ENCODE measurements around the gene POC1A. TPM values are rescaled to one million over a fixed set of nuclear protein-coding genes. Genes with fewer than 3 reads are reported as not detected.

The POC1A gene
- total and polyA plus RNA-seq, 2 of the 8 experiments (the other 6 are each of a cell fraction or from before 2014, with no cell fraction given): 35.7 to 39.2 TPM

DNA sequence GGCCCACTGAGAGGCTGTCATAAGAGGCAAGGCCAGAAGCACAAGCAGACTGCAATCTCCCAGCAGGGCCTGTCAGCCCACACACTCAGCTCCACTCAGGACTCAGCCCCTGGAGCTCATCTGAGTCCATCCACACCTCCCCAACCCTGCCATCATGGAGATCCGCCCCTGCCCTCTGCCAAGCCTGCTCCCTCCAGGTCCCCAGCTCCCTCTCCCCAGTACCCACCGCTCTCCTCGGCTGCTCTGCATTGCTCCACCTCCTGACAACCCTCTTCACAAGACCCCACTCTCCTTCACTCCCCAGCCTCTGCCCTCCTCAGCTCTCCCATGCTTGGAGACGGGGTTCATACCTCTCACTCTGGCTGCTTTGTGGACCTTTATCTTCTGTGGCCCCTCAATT is 11.1 kb downstream of the POC1A start:
- no peak overlapping the region for H4K5ac ChIP-seq (ENCODE audit: insufficient read length, low read depth, low read length)
- no peak overlapping the region for H4K8ac ChIP-seq (ENCODE audit: extremely low read depth, insufficient read depth, low read length)
- no peak overlapping the region for H4K91ac ChIP-seq (replicated peaks; ENCODE audit: insufficient read length, low read length)
- no peak overlapping the region for H3K18ac ChIP-seq (ENCODE audit: extremely low read depth, low read length)
- no peak overlapping the region for H2BK20ac ChIP-seq (ENCODE audit: low read length)
- H3K56ac ChIP-seq (replicated peaks; ENCODE audit: insufficient read length, low read depth, low read length): no peak overlapping the region
- no peak overlapping the region for H2BK120ac ChIP-seq (replicated peaks; ENCODE audit: low read depth, low read length)
- DNase-seq (ENCODE audit: low read depth in 1 of 2, low spot score in 2 of 2) (no peak), FAIRE-seq (no peak)
- H3K4me2 ChIP-seq (ENCODE audit: insufficient read depth in 1 of 2, low read depth in 2 of 2, low read length in 2 of 2): no peak overlapping the region
- no peak for TF ChIP-seq SIRT6 (IDR thresholded peaks at IDR 0.05; ENCODE audit: low read length)
- no peak for TF ChIP-seq NRF1 (IDR thresholded peaks at IDR 0.05; ENCODE audit: low read depth, low read length)
- no peak for TF ChIP-seq EZH2 (IDR thresholded peaks at IDR 0.05; ENCODE audit: low read depth, low read length, severe bottlenecking)
- no peak for TF ChIP-seq TAF7 (optimal IDR thresholded peaks at IDR 0.05; ENCODE audit: borderline replicate concordance, low read depth, low read length)
- no peak for TF ChIP-seq GABPA (IDR thresholded peaks at IDR 0.05; ENCODE audit: borderline replicate concordance, insufficient read depth, low read length)
- no peak for TF ChIP-seq TEAD4 (IDR thresholded peaks at IDR 0.05; ENCODE audit: low read depth, low read length)
- WGBS, 2 experiments (ENCODE audit: extremely low coverage in 1 of 2, insufficient coverage in 1 of 2, insufficient read length in 1 of 2, insufficient replicate concordance in 2 of 2, low coverage in 1 of 2, low lambda C conversion rate in 2 of 2, missing lambda C conversion rate in 1 of 2): 88% methylated on average over 4 of the region's 4 CpGs; no CpG with 5 or more reads in 1 of the 2 experiments
- H3K4ac ChIP-seq (replicated peaks; ENCODE audit: insufficient read length, low read depth, low read length): no peak overlapping the region
- no peaks in the 10 kb centered on the region for H3K23me2 ChIP-seq (ENCODE audit: low read depth, low read length)
- POLR2A ChIA-PET (ENCODE audit: partially characterized antibody): interaction anchor here (0.6 to 1.9 kb wide), 6 partner anchors 11 to 151 kb away, joined by 3 to 6 read pairs (median 4); partner anchors contain the start of genes DUSP7 and POC1A
- no peaks in the 10 kb centered on the region for H3K9me3 ChIP-seq (ENCODE audit: insufficient read depth in 2 of 2, low read depth in 1 of 2, low read length in 1 of 2)
- H3K79me1 ChIP-seq (ENCODE audit: low read depth, low read length): no peaks in the 10 kb centered on the region; the same call in 1 of the 2 replicates
- no peak overlapping the region for H2AFZ ChIP-seq (ENCODE audit: low read length)
- H3K27me3 ChIP-seq (replicated peaks in 1 of 4; ENCODE audit: control insufficient read depth in 3 of 4, extremely low read depth in 1 of 4, insufficient read depth in 3 of 4, low read length in 3 of 4): no peaks in the 10 kb centered on the region
- H3K4me1 ChIP-seq (replicated peaks in 1 of 4; ENCODE audit: control insufficient read depth in 3 of 4, insufficient read depth in 4 of 4, low read length in 3 of 4): no peaks in the 10 kb centered on the region; a peak in 2 of 7 replicates
- no peak overlapping the region for H2BK12ac ChIP-seq (ENCODE audit: low read depth, low read length)
- no peak overlapping the region for H2BK5ac ChIP-seq (ENCODE audit: low read depth, low read length)
- H4K20me1 ChIP-seq (replicated peaks in 1 of 2; ENCODE audit: control insufficient read depth in 1 of 2, insufficient read depth in 2 of 2, low read length in 2 of 2): peaks cover 3 to 16% of the 10 kb centered on the region in 2 experiments
- H3K23ac ChIP-seq (ENCODE audit: insufficient read length): no peak overlapping the region
- no peak overlapping the region for H3K4me3 ChIP-seq (ENCODE audit: extremely low read depth in 1 of 4, insufficient read depth in 2 of 4, low read depth in 3 of 4, low read length in 4 of 4)
- no peak overlapping the region for H3K14ac ChIP-seq (ENCODE audit: insufficient read length)
- CTCF ChIA-PET (ENCODE audit: partially characterized antibody): interaction anchor here (0.5 to 14.6 kb wide), 26 partner anchors 10 to 1121 kb away, joined by 3 to 148 read pairs (median 4); partner anchors contain the start of genes DUSP7 and RRP9
- no peaks in the 10 kb centered on the region for H3K79me2 ChIP-seq (ENCODE audit: control insufficient read depth in 1 of 2, insufficient read depth in 2 of 2, low read length in 2 of 2)
- no peak overlapping the region for H2BK15ac ChIP-seq (ENCODE audit: low read length)
- no peak overlapping the region for H3K27ac ChIP-seq (ENCODE audit: low read depth, low read length)
- no peak overlapping the region for H3K9ac ChIP-seq (replicated peaks in 1 of 4; ENCODE audit: extremely low read depth in 1 of 4, low read depth in 3 of 4, low read length in 3 of 4)
- H3K36me3 ChIP-seq (ENCODE audit: control insufficient read depth in 2 of 4, insufficient read depth in 4 of 4, low read length in 3 of 4): peaks cover 11 to 43% (median 22%) of the 10 kb centered on the region in 4 experiments; a peak in 7 of 8 replicates
- no peak overlapping the region for H2AK5ac ChIP-seq (ENCODE audit: low read depth, low read length)

Measured in H1 (cell line).